Mesothelial cell of epicardium (in vitro differentiated cells): ENCODE results near the gene PLAU. TPM values are rescaled to one million over a fixed set of nuclear protein-coding genes. Genes with fewer than 3 reads are reported as not detected.
"Not testable (repeated sequence)": the region's sequence is repeated elsewhere in the genome, so short reads cannot be mapped to it uniquely, and the experiment has no call there.

ENCODE experiments used
- DNase-seq, 2 experiments: peaks; one replicate each; pipeline ENCODE4 v3.0.0; 2021; ENCODE audit warnings: low spot score in 2 of 2; ENCODE audit not compliant: unreplicated experiment in 2 of 2
- H3K27ac Mint-ChIP-seq: 2 replicates; pipeline ENCODE4 v1.8.0; 2021; ENCODE audit warnings: mixed read lengths
- H3K27me3 Mint-ChIP-seq: 2 replicates; pipeline ENCODE4 v1.8.0; 2021; ENCODE audit warnings: low read depth, mixed read lengths
- H3K36me3 Mint-ChIP-seq: 2 replicates; pipeline ENCODE4 v1.8.0; 2021; ENCODE audit warnings: mixed read lengths
- H3K4me1 Mint-ChIP-seq: 2 replicates; pipeline ENCODE4 v1.8.0; 2021; ENCODE audit warnings: mixed read lengths
- H3K4me3 Mint-ChIP-seq: 2 replicates; pipeline ENCODE4 v1.8.0; 2021; ENCODE audit warnings: mild to moderate bottlenecking, moderate library complexity, mixed read lengths
- H3K9me3 Mint-ChIP-seq: 2 replicates; pipeline ENCODE4 v1.8.0; 2021; ENCODE audit warnings: mixed read lengths
- total RNA-seq: library from RNA; stranded (reverse); gene quantifications from 3 replicates; pipeline ENCODE4 v1.2.1, GENCODE V29; 2021
- TF ChIP-seq, protein P1 (sequence below): fragments of 200-600 bp; sonication (generic); IDR thresholded peaks from one replicate; pipeline ENCODE4 v1.5.0; 2021; ENCODE audit warnings: antibody characterized with exemption; ENCODE audit not compliant: unreplicated experiment

The PLAU gene
- total RNA-seq, 1 donor from 2014 or later: 4.7 TPM

DNA sequence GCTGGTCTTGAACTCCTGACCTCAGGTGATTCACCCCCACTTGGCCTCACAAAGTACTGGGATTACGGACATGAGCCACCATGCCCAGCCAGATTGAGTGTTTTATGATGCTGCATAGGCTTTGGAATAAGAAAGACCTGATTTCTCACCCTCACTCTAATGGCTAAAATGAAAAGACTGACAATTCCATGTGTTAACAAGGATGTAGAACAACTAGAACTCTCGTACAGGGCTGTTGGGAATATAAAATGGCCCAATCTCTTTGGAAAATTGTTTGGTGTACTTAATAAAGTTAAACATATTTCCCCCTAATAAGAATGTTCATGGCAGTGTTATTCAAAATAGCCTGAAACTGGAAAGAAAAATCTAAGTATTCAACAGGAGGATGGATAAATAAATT is 43.8 kb downstream of the PLAU start:
- H3K4me1 Mint-ChIP-seq: peaks cover 13% of the 10 kb centered on the region
- no peak for DNase-seq
- no peaks in the 10 kb centered on the region for H3K27me3 Mint-ChIP-seq
- H3K27ac Mint-ChIP-seq: no peak overlapping the region
- no peaks in the 10 kb centered on the region for H3K9me3 Mint-ChIP-seq
- no peaks in the 10 kb centered on the region for H3K36me3 Mint-ChIP-seq
- H3K4me3 Mint-ChIP-seq: no peak overlapping the region
- TF ChIP-seq, protein P1, sequence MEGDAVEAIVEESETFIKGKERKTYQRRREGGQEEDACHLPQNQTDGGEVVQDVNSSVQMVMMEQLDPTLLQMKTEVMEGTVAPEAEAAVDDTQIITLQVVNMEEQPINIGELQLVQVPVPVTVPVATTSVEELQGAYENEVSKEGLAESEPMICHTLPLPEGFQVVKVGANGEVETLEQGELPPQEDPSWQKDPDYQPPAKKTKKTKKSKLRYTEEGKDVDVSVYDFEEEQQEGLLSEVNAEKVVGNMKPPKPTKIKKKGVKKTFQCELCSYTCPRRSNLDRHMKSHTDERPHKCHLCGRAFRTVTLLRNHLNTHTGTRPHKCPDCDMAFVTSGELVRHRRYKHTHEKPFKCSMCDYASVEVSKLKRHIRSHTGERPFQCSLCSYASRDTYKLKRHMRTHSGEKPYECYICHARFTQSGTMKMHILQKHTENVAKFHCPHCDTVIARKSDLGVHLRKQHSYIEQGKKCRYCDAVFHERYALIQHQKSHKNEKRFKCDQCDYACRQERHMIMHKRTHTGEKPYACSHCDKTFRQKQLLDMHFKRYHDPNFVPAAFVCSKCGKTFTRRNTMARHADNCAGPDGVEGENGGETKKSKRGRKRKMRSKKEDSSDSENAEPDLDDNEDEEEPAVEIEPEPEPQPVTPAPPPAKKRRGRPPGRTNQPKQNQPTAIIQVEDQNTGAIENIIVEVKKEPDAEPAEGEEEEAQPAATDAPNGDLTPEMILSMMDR: no peak

DNA sequence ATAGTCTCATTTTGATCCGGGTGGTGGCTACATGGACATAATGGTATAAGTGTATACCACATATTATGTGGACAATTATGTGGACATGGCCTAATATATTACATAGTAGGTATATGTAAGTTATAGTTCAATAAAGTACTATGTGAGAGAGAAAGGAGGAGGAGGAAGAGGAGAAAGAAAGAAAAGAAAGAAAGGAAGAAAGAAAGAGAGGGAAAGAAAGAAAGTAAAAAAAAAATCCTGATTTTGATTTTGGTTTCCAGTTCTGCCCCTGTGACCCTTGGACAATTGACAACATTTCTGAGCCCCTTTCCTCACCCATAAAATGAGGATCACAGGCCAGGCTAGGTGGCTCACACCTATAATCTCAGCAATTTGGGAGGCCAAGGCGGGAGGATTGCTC is 44.8 kb downstream of the PLAU start:
- Mint-ChIP-seq H3K27ac (peak overlapping the region; percentile 53), H3K4me1 (peaks cover 13% of the 10 kb centered on the region), H3K36me3 (no peaks in the 10 kb centered on the region), H3K9me3 (no peaks in the 10 kb centered on the region), H3K27me3 (no peaks in the 10 kb centered on the region), H3K4me3 (no peak overlapping the region)
- DNase-seq: no peak
- TF ChIP-seq, protein P1: no peak

DNA sequence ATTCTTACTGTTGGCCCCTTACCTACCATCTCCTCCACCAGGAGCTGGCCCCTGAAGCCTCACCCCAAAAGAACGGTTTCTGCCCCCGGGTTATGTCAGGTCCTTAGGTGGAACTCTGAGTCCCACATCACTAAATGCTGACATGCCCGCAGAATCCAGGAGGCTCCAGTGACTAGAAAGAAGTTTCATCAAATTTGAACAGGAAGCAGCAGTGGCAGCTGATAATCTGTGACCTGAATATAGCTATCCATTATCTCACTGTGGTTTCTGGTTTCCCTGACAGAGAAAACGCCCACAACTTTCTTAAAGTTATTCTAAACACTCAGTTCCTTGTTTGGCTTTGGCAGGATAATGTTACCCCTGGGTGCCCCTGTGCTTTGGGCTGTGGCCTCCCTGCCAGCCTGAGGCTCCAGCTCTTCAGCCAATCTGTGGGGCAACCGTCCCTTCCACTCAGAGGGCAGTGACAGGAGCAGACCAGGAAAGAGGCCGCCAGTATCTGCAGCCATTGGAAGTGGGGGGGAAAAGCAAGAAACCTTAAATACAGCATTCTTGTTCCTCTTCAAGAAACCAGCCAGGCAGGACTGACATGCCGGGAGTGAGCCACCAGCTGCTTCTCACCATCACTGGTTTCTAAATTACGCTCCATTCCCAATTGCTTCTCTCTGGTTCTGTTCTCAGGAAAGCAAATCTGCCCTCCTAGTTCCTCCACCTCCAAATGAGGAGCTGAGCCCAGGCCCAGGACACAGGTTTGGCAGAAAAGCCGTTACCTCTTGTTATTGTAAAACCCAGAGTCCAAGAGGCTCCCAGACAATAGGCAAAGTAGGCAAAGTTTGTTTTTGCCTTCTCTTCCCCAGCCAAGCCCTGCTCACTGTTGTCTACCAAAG is 45.8 kb downstream of the PLAU start:
- no peaks in the 10 kb centered on the region for H3K27me3 Mint-ChIP-seq
- H3K4me3 Mint-ChIP-seq: no peak overlapping the region
- H3K27ac Mint-ChIP-seq: peak overlapping the region; percentile 93

DNA sequence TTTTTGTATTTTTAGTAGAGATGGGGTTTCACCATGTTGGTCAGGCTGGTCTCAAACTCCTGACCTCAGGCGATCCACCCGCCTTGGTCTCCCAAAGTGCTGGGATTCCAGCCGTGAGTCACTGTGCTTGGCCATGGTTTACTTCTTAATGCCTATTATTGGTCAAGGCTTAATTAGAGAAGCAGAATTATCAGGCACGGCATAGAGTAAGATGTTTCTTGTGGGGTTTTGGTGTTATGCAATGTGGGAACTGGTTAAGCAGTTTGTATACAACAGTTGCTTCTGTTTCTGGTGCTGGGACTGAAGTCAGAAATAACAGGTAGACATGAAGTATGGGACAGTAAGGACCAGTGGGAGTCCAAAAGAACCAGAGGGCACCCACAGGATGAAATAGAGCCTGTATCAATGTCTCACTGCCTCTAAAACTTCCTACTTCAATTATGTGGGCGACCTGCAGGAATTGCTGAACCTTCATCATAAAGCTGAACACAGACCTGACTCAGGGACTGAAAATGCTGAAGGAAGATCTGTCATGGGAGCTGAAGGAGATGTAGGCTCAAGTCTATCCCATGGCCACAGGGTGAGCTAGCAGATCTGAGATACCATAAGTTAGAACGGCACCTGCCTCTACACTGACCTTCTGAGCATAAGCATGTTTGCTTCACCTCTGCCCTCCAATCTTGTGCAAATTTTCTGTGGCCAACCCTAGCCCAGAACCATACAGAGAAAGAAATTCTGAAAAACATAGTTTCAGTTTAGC is 48.7 kb downstream of the PLAU start:
- H3K27ac Mint-ChIP-seq: no peak overlapping the region
- H3K9me3 Mint-ChIP-seq: no peaks in the 10 kb centered on the region
- TF ChIP-seq, protein P1: no peak
- H3K36me3 Mint-ChIP-seq: no peaks in the 10 kb centered on the region
- no peak overlapping the region for H3K4me3 Mint-ChIP-seq
- no peaks in the 10 kb centered on the region for H3K27me3 Mint-ChIP-seq
- no peak for DNase-seq
- H3K4me1 Mint-ChIP-seq: peaks cover 13% of the 10 kb centered on the region

More for the DNA sequence above, 45.8 kb downstream of the PLAU start:
- H3K4me1 Mint-ChIP-seq: peaks cover 13% of the 10 kb centered on the region
- TF ChIP-seq, protein P1: no peak
- H3K9me3 Mint-ChIP-seq: no peaks in the 10 kb centered on the region
- H3K36me3 Mint-ChIP-seq: no peaks in the 10 kb centered on the region
- DNase-seq: no peak

DNA sequence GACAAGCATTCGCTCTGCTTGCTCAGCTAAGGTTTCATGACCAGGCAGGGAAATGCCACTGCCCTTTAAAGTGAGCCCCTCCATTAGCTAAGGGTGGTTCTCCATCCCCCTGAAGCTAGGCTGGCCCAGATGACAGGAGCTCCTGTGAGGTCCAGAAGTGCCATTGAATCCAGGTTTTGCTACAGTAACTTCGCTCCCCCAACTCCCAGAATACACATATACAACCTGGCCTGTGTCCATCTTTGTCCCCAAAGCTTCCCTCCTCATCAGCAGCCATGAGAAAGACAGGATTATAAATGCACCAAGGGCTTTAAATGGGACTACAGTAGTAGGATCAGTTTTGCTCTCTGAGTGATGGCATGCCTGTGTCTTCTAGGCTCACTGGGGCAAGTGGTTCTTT is 51.5 kb downstream of the PLAU start:
- Mint-ChIP-seq H3K27me3 (no peaks in the 10 kb centered on the region), H3K36me3 (no peaks in the 10 kb centered on the region), H3K27ac (no peak overlapping the region), H3K9me3 (no peaks in the 10 kb centered on the region), H3K4me3 (no peak overlapping the region), H3K4me1 (peaks cover 16% of the 10 kb centered on the region)
- TF ChIP-seq, protein P1: no peak
- no peak for DNase-seq

DNA sequence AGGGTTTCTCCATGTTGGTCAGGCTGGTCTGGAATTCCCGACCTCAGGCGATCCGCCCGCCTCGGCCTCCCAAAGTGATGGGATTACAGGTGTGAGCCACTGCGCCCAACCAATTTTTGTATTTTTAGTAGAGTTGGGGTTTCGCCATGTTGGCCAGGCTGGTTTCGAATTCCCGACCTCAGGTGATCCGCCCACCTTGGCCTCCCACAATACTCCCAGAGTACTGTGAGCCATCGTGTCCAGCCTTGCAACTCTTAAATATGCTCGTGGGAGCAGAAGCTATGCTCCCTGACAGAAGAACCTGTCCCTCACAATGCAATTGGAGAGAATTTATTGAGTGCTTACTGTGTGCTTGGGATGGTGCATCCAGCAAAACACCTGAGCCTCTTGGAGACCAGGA is 52.6 kb downstream of the PLAU start:
- H3K27ac Mint-ChIP-seq, H3K9me3 Mint-ChIP-seq, H3K4me3 Mint-ChIP-seq, H3K27me3 Mint-ChIP-seq, DNase-seq, H3K36me3 Mint-ChIP-seq: not testable (repeated sequence)
- H3K4me1 Mint-ChIP-seq: peaks cover 24% of the 10 kb centered on the region
